ENCODE results near the gene IRX6. TPM values are rescaled to one million over a fixed set of nuclear protein-coding genes. Genes with fewer than 3 reads are reported as not detected.

Gene IRX6
- total RNA-seq, 1 donor from 2014 or later: 0.34 TPM

- H3K27ac Mint-ChIP-seq: no peak overlapping the region
- DNase-seq (ENCODE audit: low spot score in 2 of 2, unreplicated experiment in 2 of 2): no peak
- no peaks in the 10 kb centered on the region for H3K36me3 Mint-ChIP-seq
- no peaks in the 10 kb centered on the region for H3K9me3 Mint-ChIP-seq
- H3K4me3 Mint-ChIP-seq: no peak overlapping the region
- H3K27me3 Mint-ChIP-seq (ENCODE audit: low read depth): peaks cover 81% of the 10 kb centered on the region
- peaks cover 24% of the 10 kb centered on the region for H3K4me1 Mint-ChIP-seq
- TF ChIP-seq CTCF (IDR thresholded peaks at IDR 0.05; ENCODE audit: unreplicated experiment): no peak
Measured at GRCh38 chr16:55367866-55368603, 44.0 kb downstream of the IRX6 start.

- Mint-ChIP-seq H3K36me3 (no peaks in the 10 kb centered on the region), H3K4me1 (peaks cover 24% of the 10 kb centered on the region), H3K27me3 (ENCODE audit: low read depth) (peaks cover 79% of the 10 kb centered on the region), H3K9me3 (no peaks in the 10 kb centered on the region), H3K4me3 (no peak overlapping the region), H3K27ac (no peak overlapping the region)
- DNase-seq (ENCODE audit: low spot score in 2 of 2, unreplicated experiment in 2 of 2): no peak
- no peak for TF ChIP-seq CTCF (IDR thresholded peaks at IDR 0.05; ENCODE audit: unreplicated experiment)
Measured at GRCh38 chr16:55369151-55369550, 45.1 kb downstream of the IRX6 start.

- no peaks in the 10 kb centered on the region for H3K36me3 Mint-ChIP-seq
- no peak overlapping the region for H3K27ac Mint-ChIP-seq
- peaks cover 24% of the 10 kb centered on the region for H3K4me1 Mint-ChIP-seq
- TF ChIP-seq CTCF (IDR thresholded peaks at IDR 0.05; ENCODE audit: unreplicated experiment): no peak
- peak; percentile 30 to 70 for DNase-seq (ENCODE audit: low spot score in 2 of 2, unreplicated experiment in 2 of 2)
- peaks cover 76% of the 10 kb centered on the region for H3K27me3 Mint-ChIP-seq (ENCODE audit: low read depth)
- no peaks in the 10 kb centered on the region for H3K9me3 Mint-ChIP-seq
- H3K4me3 Mint-ChIP-seq: peak overlapping the region; percentile 26
Measured at GRCh38 chr16:55370762-55371482, 46.9 kb downstream of the IRX6 start.

- Mint-ChIP-seq H3K9me3 (no peaks in the 10 kb centered on the region), H3K27ac (no peak overlapping the region), H3K36me3 (no peaks in the 10 kb centered on the region), H3K4me3 (no peak overlapping the region), H3K4me1 (peaks cover 12% of the 10 kb centered on the region), H3K27me3 (ENCODE audit: low read depth) (peaks cover 74% of the 10 kb centered on the region)
- no peak for TF ChIP-seq CTCF (IDR thresholded peaks at IDR 0.05; ENCODE audit: unreplicated experiment)
- DNase-seq (ENCODE audit: low spot score in 2 of 2, unreplicated experiment in 2 of 2): no peak
Measured at GRCh38 chr16:55372792-55373488, 48.9 kb downstream of the IRX6 start.

GRCh38 chr16:55373489-55373832, 49.5 kb downstream of the IRX6 start:
- DNase-seq (ENCODE audit: low spot score in 2 of 2, unreplicated experiment in 2 of 2): no peak
- no peak for TF ChIP-seq CTCF (IDR thresholded peaks at IDR 0.05; ENCODE audit: unreplicated experiment)
- H3K36me3 Mint-ChIP-seq: no peaks in the 10 kb centered on the region
- no peak overlapping the region for H3K27ac Mint-ChIP-seq
- H3K9me3 Mint-ChIP-seq: no peaks in the 10 kb centered on the region
- H3K4me1 Mint-ChIP-seq: peaks cover 8% of the 10 kb centered on the region
- H3K4me3 Mint-ChIP-seq: no peak overlapping the region
- H3K27me3 Mint-ChIP-seq (ENCODE audit: low read depth): peaks cover 71% of the 10 kb centered on the region
